Endothelial cell of umbilical vein (primary cell): Measurements from ENCODE around the gene MTFP1. TPM values are rescaled to one million over a fixed set of nuclear protein-coding genes. Genes with fewer than 3 reads are reported as not detected.

ENCODE experiments used
- BruUV-seq: library from RNA; stranded (reverse); fragments of 400-500 nt; replicated peaks from 2 replicates; lab custom pipeline; 2021; lab: Mats Ljungman, UMichigan
- CTCF ChIA-PET: fragments of 300-600, 350-600 bp; sonication (Branson Sonifier 250); formaldehyde crosslinking; loops from one replicate; lab custom pipeline; 2021; ENCODE audit warnings: antibody characterized with exemption, inconsistent platforms; lab: Charles Lee
- POLR2A ChIA-PET: fragments of 300-600, 350-600 bp; sonication (Branson Sonifier 250); formaldehyde crosslinking; loops from one replicate; lab custom pipeline; 2021; ENCODE audit warnings: antibody characterized with exemption, inconsistent platforms; lab: Charles Lee
- DNase-seq: peaks from one replicate; pipeline ENCODE4 v3.0.0-alpha.2; 2011; ENCODE audit warnings: low read depth, low spot score
- FAIRE-seq: peaks from 2 replicates; lab custom pipeline; 2011; peaks lifted over from hg19 to GRCh38; lab: Jason Lieb, UNC
- H2AFZ ChIP-seq: 2 replicates; pipeline ENCODE4 v1.6.0; 2012; ENCODE audit warnings: low read depth, low read length, control low read depth, inconsistent platforms
- H3K27ac ChIP-seq: 2 replicates; pipeline ENCODE4 v1.5.1; 2011; ENCODE audit warnings: low read depth, mild to moderate bottlenecking, control low read depth, low read length, moderate library complexity; ENCODE audit not compliant: insufficient read depth
- H3K27me3 ChIP-seq, 2 experiments: 2 replicates each; pipeline versions ENCODE4 v1.6.0 to v1.6.1; 2011; ENCODE audit warnings: low read length in 2 of 2, mixed read lengths in 1 of 2; ENCODE audit not compliant: control insufficient read depth in 2 of 2, insufficient read depth in 2 of 2
- H3K36me3 ChIP-seq, 2 experiments: 2 replicates in 1 of 2; 3 replicates in 1 of 2; pipeline ENCODE4 v1.5.1; 2011; ENCODE audit warnings: low read length in 2 of 2, mild to moderate bottlenecking in 1 of 2, moderate library complexity in 1 of 2; ENCODE audit not compliant: control insufficient read depth in 2 of 2, insufficient read depth in 2 of 2; ENCODE audit errors: extremely low read depth in 1 of 2
- H3K4me1 ChIP-seq: 3 replicates; pipeline ENCODE4 v1.5.1; 2011; ENCODE audit warnings: mild to moderate bottlenecking, low read length; ENCODE audit not compliant: control insufficient read depth, insufficient read depth; ENCODE audit errors: extremely low read depth
- H3K4me2 ChIP-seq: 2 replicates; pipeline ENCODE4 v1.6.1; 2011; ENCODE audit warnings: low read length, control low read depth, mixed read lengths; ENCODE audit not compliant: insufficient read depth
- H3K4me3 ChIP-seq, 3 experiments: fragments of 200-600 bp in 1 of 3; sonication (generic), shearing (Covaris generic) in 1 of 3; replicated peaks in 1 of 3; 2 replicates each; pipeline ENCODE4 v1.5.1; 2011 to 2016; ENCODE audit warnings: control low read depth in 3 of 3, low read length in 3 of 3, mild to moderate bottlenecking in 2 of 3, inconsistent platforms in 1 of 3, low read depth in 1 of 3, moderate library complexity in 1 of 3; ENCODE audit not compliant: insufficient read depth in 1 of 3
- H3K79me2 ChIP-seq: 2 replicates; pipeline ENCODE4 v1.6.0; 2012; ENCODE audit warnings: low read length, inconsistent platforms; ENCODE audit not compliant: control insufficient read depth, insufficient read depth
- H3K9ac ChIP-seq: replicated peaks from 2 replicates; pipeline ENCODE3; 2011; ENCODE audit warnings: low read length, control low read depth; ENCODE audit not compliant: insufficient read depth; ENCODE audit errors: extremely low read depth
- H3K9me1 ChIP-seq: replicated peaks from 3 replicates; pipeline ENCODE4 v1.6.0; 2011; ENCODE audit warnings: mild to moderate bottlenecking, low read length; ENCODE audit not compliant: control insufficient read depth, insufficient read depth; ENCODE audit errors: extremely low read depth
- H3K9me3 ChIP-seq: replicated peaks from 2 replicates; pipeline ENCODE4 v1.5.1; 2012; ENCODE audit warnings: low read length, inconsistent platforms; ENCODE audit not compliant: control insufficient read depth, insufficient read depth
- H4K20me1 ChIP-seq: replicated peaks from 2 replicates; pipeline ENCODE3; 2011; ENCODE audit warnings: mild to moderate bottlenecking, low read length; ENCODE audit not compliant: control insufficient read depth, insufficient read depth; ENCODE audit errors: extremely low read depth
- CTCF ChIP-seq, 2 donors: IDR thresholded peaks; 1 replicate in 1 of 2; 2 replicates in 1 of 2; pipeline ENCODE4 v1.5.1; 2011; ENCODE audit warnings: low read length in 2 of 2, mild to moderate bottlenecking in 2 of 2, moderate library complexity in 2 of 2, control low read depth in 1 of 2, inconsistent platforms in 1 of 2, low read depth in 1 of 2; ENCODE audit not compliant: insufficient read depth in 1 of 2; ENCODE audit errors: extremely low read depth in 1 of 2
- EZH2 ChIP-seq: IDR thresholded peaks from 2 replicates; pipeline ENCODE4 v1.6.1; 2012; ENCODE audit warnings: borderline replicate concordance, low read depth, mild to moderate bottlenecking, moderate library complexity, low read length, inconsistent platforms; ENCODE audit not compliant: severe bottlenecking
- FOS ChIP-seq: IDR thresholded peaks from 2 replicates; pipeline ENCODE4 v1.6.1; 2011; ENCODE audit warnings: mild to moderate bottlenecking, low read length, moderate library complexity, borderline replicate concordance; ENCODE audit not compliant: insufficient read depth
- GATA2 ChIP-seq: IDR thresholded peaks from 2 replicates; pipeline ENCODE4 v1.7.0; 2011; ENCODE audit warnings: low read depth, mild to moderate bottlenecking, moderate library complexity, mixed read lengths, low read length; ENCODE audit not compliant: insufficient read length, insufficient read depth
- JUN ChIP-seq: IDR thresholded peaks from 2 replicates; pipeline ENCODE4 v1.6.1; 2011; ENCODE audit warnings: borderline replicate concordance, low read depth; ENCODE audit not compliant: insufficient read length, insufficient read depth
- MYC ChIP-seq: IDR thresholded peaks from one replicate; pipeline ENCODE4 v1.6.1; 2011; ENCODE audit warnings: mild to moderate bottlenecking, low read depth, low read length
- POLR2A ChIP-seq: IDR thresholded peaks from 2 replicates; pipeline ENCODE4 v1.6.1; 2012; ENCODE audit warnings: low read depth, mild to moderate bottlenecking, control low read depth, low read length
- POLR2AphosphoS5 ChIP-seq: IDR thresholded peaks from 2 replicates; pipeline ENCODE4 v1.6.1; 2012; ENCODE audit warnings: low read depth, mild to moderate bottlenecking, control low read depth, low read length, moderate library complexity; ENCODE audit not compliant: insufficient read depth
- dilution Hi-C: fragments of 300-500 bp; cut with MboI; formaldehyde crosslinking; loops from one replicate; pipeline ENCODE4 v1.15.0; 2019; ENCODE audit warnings: low sequenced_read_pairs; ENCODE audit not compliant: extremely low pct_ligation_motif_present
- intact Hi-C: fragments of 100-400 bp; cut with micrococcal nuclease; formaldehyde crosslinking; loops from one replicate; pipeline ENCODE4 v1.10.0; 2022
- polyA plus RNA-seq, 4 experiments: library from polyadenylated mRNA; depleted of rRNA in 3 of 4; stranded (reverse) in 3 of 4; unstranded in 1 of 4; fragments of >200 nt; gene quantifications; 2 replicates each; pipeline versions ENCODE4 v1.2.1 to v1.2.3, GENCODE V29; 2011 to 2012; ENCODE audit warnings: missing spikeins in 1 of 4
- total RNA-seq: library from RNA; stranded (reverse); gene quantifications from 2 replicates; pipeline ENCODE4 v1.2.3, GENCODE V29; 2021
- TF ChIP-seq, protein P1 (sequence below): IDR thresholded peaks from 2 replicates; pipeline ENCODE4 v1.6.1; 2011; ENCODE audit not compliant: insufficient read depth, insufficient read length

Gene MTFP1
- total and polyA plus RNA-seq, 2 donors (not counting 3 experiments of a cell fraction or from before 2014, with no cell fraction given): 30.3 to 41.9 TPM

- H3K4me2 ChIP-seq: no peak overlapping the region
- peaks cover 10% of the 10 kb centered on the region for H3K4me1 ChIP-seq
- BruUV-seq: TSS peak; percentile 90
- H3K9me1 ChIP-seq: no peaks in the 10 kb centered on the region
- DNase-seq: no peak
- TF ChIP-seq POLR2AphosphoS5 (no peak), GATA2 (no peak), MYC (no peak), CTCF (IDR thresholded peaks at IDR 0.05; ENCODE audit: extremely low read depth in 1 of 2, insufficient read depth in 1 of 2, low read depth in 1 of 2, low read length in 2 of 2) (no peak), EZH2 (no peak)
- POLR2A ChIA-PET: no interaction called here
- no peak overlapping the region for H3K9ac ChIP-seq
- no peak overlapping the region for H2AFZ ChIP-seq
- H3K27ac ChIP-seq: peak overlapping the region; percentile 57
- no peaks in the 10 kb centered on the region for H4K20me1 ChIP-seq
- H3K4me3 ChIP-seq: no peak overlapping the region
- H3K36me3 ChIP-seq: no peaks in the 10 kb centered on the region
- CTCF ChIA-PET: interaction anchor here (3.9 kb wide), 1 partner anchor 10 kb away, joined by 24 read pairs; the partner anchor contains the start of gene MTFP1
- no peaks in the 10 kb centered on the region for H3K9me3 ChIP-seq
- H3K79me2 ChIP-seq: no peaks in the 10 kb centered on the region
- H3K27me3 ChIP-seq: no peaks in the 10 kb centered on the region
- no peak for FAIRE-seq
- dilution Hi-C loops (no loop called here), intact Hi-C loops (no loop called here)
These were observed 10.6 kb downstream of the MTFP1 start for GRCh38 chr22:30436196-30436595.

DNA sequence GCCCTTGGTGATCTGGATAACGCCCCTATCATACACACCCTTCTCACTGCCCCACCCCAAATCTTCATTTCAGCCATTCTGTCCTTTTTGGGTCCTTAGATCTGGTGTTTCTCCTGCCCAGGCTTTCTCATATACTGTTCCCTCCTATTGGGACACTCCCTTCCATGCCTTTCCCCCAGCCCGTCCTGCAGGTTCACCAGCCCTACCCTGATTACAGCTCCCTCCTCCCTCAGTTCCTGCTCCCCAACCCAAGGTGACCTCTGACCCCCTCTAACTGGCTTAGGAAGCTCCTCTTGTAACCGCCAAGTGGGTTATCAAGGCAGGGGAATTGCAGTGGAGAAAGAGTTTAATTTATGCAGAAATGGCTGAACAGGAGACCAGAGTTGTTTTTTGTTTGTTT lies 13.0 kb downstream of the MTFP1 start:
- ChIA-PET CTCF (interaction anchor here (1.2 to 3.9 kb wide), 2 partner anchors 12 to 317 kb away, joined by 5 to 24 read pairs; partner anchors contain the start of gene MTFP1), POLR2A (no interaction called here)
- no peaks in the 10 kb centered on the region for H3K36me3 ChIP-seq
- BruUV-seq: no TSS peak
- FAIRE-seq (no peak), DNase-seq (no peak)
- H3K4me3 ChIP-seq: no peak overlapping the region
- no peak overlapping the region for H3K27ac ChIP-seq
- H3K79me2 ChIP-seq: no peaks in the 10 kb centered on the region
- no peaks in the 10 kb centered on the region for H4K20me1 ChIP-seq
- dilution Hi-C loops: no loop called here
- intact Hi-C loops: no loop called here
- H3K9me1 ChIP-seq: no peaks in the 10 kb centered on the region
- H3K4me2 ChIP-seq: no peak overlapping the region
- peaks cover 10% of the 10 kb centered on the region for H3K4me1 ChIP-seq
- H2AFZ ChIP-seq: no peak overlapping the region
- no peaks in the 10 kb centered on the region for H3K9me3 ChIP-seq
- no peak for TF ChIP-seq POLR2AphosphoS5
- no peak for TF ChIP-seq FOS
- no peak for TF ChIP-seq JUN
- no peak for TF ChIP-seq MYC
- TF ChIP-seq, protein P1, sequence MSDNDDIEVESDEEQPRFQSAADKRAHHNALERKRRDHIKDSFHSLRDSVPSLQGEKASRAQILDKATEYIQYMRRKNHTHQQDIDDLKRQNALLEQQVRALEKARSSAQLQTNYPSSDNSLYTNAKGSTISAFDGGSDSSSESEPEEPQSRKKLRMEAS: no peak
- TF ChIP-seq EZH2: no peak
- TF ChIP-seq GATA2: no peak
- no peak for TF ChIP-seq CTCF (IDR thresholded peaks at IDR 0.05; ENCODE audit: extremely low read depth in 1 of 2, insufficient read depth in 1 of 2, low read depth in 1 of 2, low read length in 2 of 2)
- TF ChIP-seq POLR2A: no peak
- no peaks in the 10 kb centered on the region for H3K27me3 ChIP-seq
- no peak overlapping the region for H3K9ac ChIP-seq
